Spleen (tissue), 11 donors: ENCODE results near the gene RTN4IP1. TPM values are rescaled to one million over a fixed set of nuclear protein-coding genes. Genes with fewer than 3 reads are reported as not detected.
A peak's percentile ranks its signal among the peaks of the same experiment; 100 is the strongest.

Source experiments
- DNase-seq: peaks from one replicate; pipeline ENCODE4 v3.0.0-alpha.2; 2020
- H3K27ac ChIP-seq, 8 donors: fragments of 200-600 bp; sonication (generic) in 7 of 8; 1 replicate in 4 of 8; 2 replicates in 4 of 8; pipeline versions ENCODE4 v1.5.0 to v1.8.0; 2016 to 2021; ENCODE audit warnings: inconsistent platforms in 4 of 8, mild to moderate bottlenecking in 4 of 8, moderate library complexity in 1 of 8
- H3K27me3 ChIP-seq, 7 donors: fragments of 200-600 bp; sonication (generic) in 6 of 7; replicated peaks in 1 of 7; 1 replicate in 4 of 7; 2 replicates in 3 of 7; pipeline versions ENCODE4 v1.5.0 to v1.8.0; 2016 to 2021; ENCODE audit warnings: inconsistent platforms in 3 of 7, mild to moderate bottlenecking in 1 of 7
- H3K36me3 ChIP-seq, 6 donors: fragments of 200-600 bp; sonication (generic) in 5 of 6; 1 replicate in 4 of 6; 2 replicates in 2 of 6; pipeline versions ENCODE4 v1.5.0 to v1.8.0; 2016 to 2021; ENCODE audit warnings: inconsistent platforms in 2 of 6
- H3K4me1 ChIP-seq, 6 donors: fragments of 200-600 bp; sonication (generic) in 5 of 6; 1 replicate in 3 of 6; 2 replicates in 3 of 6; pipeline versions ENCODE4 v1.5.0 to v1.8.0; 2016 to 2021; ENCODE audit warnings: inconsistent platforms in 3 of 6
- H3K4me3 ChIP-seq, 8 donors: fragments of 200-600 bp; sonication (generic) in 7 of 8; 1 replicate in 4 of 8; 2 replicates in 4 of 8; pipeline versions ENCODE4 v1.5.0 to v1.8.0; 2016 to 2021; ENCODE audit warnings: inconsistent platforms in 4 of 8, mild to moderate bottlenecking in 4 of 8, moderate library complexity in 2 of 8
- H3K9me3 ChIP-seq, 8 donors: fragments of 200-600 bp; sonication (generic) in 7 of 8; 1 replicate in 4 of 8; 2 replicates in 4 of 8; pipeline versions ENCODE4 v1.5.0 to v1.8.0; 2016 to 2021; ENCODE audit warnings: inconsistent platforms in 4 of 8
- POLR2A ChIP-seq, 3 donors: fragments of 450-650 bp; IDR thresholded peaks; one replicate each; pipeline ENCODE4 v1.5.1; 2017; ENCODE audit warnings: antibody characterized with exemption in 3 of 3, mild to moderate bottlenecking in 1 of 3
- POLR2AphosphoS5 ChIP-seq, 3 donors: sonication (generic); formaldehyde crosslinking; IDR thresholded peaks; one replicate each; pipeline ENCODE4 v1.5.1; 2017; ENCODE audit warnings: antibody characterized with exemption in 3 of 3
- WGBS, 5 donors: extraction: QIAGEN DNeasy Blood & Tissue Kit in 3 of 5; methylation state at CpG; one replicate each; pipeline versions ENCODE4 v1.1.5 to v1.1.7; 2013 to 2018; 5-methylcytosine and 5-hydroxymethylcytosine counted together
- intact Hi-C: fragments of 100-400 bp; cut with DNase I; formaldehyde crosslinking; loops from one replicate; pipeline ENCODE4 v1.15.0; 2023; ENCODE audit warnings: low total_unique reads
- polyA plus RNA-seq, 3 donors: library from polyadenylated mRNA; stranded (reverse); fragments of 200-250 nt; gene quantifications; one replicate each; pipeline ENCODE4 v1.2.1, GENCODE V29; 2013
- total RNA-seq, 7 donors: library from RNA; depleted of rRNA in 3 of 7; stranded (reverse); fragments of >200 nt in 3 of 7; fragmentation: NEBNext Ultra II Directional in 4 of 7; extraction: Animal tissue kit (Norgen Biotek cat#: 25700) in 4 of 7; gene quantifications; one replicate each; pipeline versions ENCODE4 v1.1.0 to v1.2.1, GENCODE V29; 2016 to 2021
- TF ChIP-seq, protein P1 (sequence below), 11 experiments: fragments of 200-600 bp in 7 of 11; fragments of 450-650 bp in 4 of 11; sonication (generic) in 4 of 11; IDR thresholded peaks in 8 of 11; conservative IDR thresholded peaks in 3 of 11; 1 replicate in 7 of 11; 2 replicates in 4 of 11; pipeline versions ENCODE4 v1.4.0 to v1.8.0; 2016 to 2021; ENCODE audit warnings: antibody characterized with exemption in 11 of 11, inconsistent platforms in 4 of 11, mild to moderate bottlenecking in 1 of 11
- donor health status: healthy with polysubstance abuse.
- donor health status: DM: no; HTN: no; CAD: no; lungs with moderate emphysema.
- donor health status: DM: no; HTN: no; CAD: no.
- donor health status: Bipolar disorder and iron deficiency.
- donor health status: healthy.
- donor health status: DM: no; HTN: no; CAD: no.
- donor health status: DM: yes; HTN: yes; CAD: no.

Gene RTN4IP1
- total and polyA plus RNA-seq, 10 donors = 3.9 to 9.1 (median 6.6) TPM

DNA sequence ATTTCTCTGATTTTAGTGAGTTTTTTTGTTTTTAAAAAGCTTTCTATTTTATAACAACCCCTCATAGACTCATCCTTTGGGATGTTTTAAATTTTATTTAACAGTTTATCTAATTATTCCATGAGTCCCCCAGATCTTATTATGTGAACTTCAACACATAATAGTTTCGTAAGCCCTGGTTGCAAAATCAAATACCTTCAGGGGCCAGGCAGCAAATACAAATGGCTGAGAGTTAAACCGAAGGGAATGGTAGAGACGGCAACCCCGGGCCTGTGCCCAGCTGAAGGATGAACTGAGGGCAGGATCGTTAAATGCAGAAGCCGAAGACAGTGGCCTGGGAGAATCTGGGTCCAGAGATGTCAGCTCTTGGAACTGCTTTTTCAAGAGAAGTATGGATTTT is 88.4 kb downstream of the RTN4IP1 start:
- H3K9me3 ChIP-seq = no peaks in the 10 kb centered on the region
- no peaks in the 10 kb centered on the region for H3K27me3 ChIP-seq
- no peak for DNase-seq
- H3K36me3 ChIP-seq = peaks cover 0 to 80% (median 23%) of the 10 kb centered on the region in 6 donors
- TF ChIP-seq, protein P1, sequence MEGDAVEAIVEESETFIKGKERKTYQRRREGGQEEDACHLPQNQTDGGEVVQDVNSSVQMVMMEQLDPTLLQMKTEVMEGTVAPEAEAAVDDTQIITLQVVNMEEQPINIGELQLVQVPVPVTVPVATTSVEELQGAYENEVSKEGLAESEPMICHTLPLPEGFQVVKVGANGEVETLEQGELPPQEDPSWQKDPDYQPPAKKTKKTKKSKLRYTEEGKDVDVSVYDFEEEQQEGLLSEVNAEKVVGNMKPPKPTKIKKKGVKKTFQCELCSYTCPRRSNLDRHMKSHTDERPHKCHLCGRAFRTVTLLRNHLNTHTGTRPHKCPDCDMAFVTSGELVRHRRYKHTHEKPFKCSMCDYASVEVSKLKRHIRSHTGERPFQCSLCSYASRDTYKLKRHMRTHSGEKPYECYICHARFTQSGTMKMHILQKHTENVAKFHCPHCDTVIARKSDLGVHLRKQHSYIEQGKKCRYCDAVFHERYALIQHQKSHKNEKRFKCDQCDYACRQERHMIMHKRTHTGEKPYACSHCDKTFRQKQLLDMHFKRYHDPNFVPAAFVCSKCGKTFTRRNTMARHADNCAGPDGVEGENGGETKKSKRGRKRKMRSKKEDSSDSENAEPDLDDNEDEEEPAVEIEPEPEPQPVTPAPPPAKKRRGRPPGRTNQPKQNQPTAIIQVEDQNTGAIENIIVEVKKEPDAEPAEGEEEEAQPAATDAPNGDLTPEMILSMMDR (IDR thresholded peaks at IDR 0.05 in 8 of 11, conservative IDR thresholded peaks at IDR 0.05 in 3 of 11) = no peak
- TF ChIP-seq POLR2AphosphoS5 (IDR thresholded peaks at IDR 0.05) (no peak), POLR2A (IDR thresholded peaks at IDR 0.05) (no peak)
- peaks cover 0 to 58% (median 32%) of the 10 kb centered on the region in 6 donors for H3K4me1 ChIP-seq
- intact Hi-C loops = no loop called here
- WGBS, 5 donors = 60 to 89% (median 79%) methylated on average over 6 of the region's 6 CpGs
- H3K27ac ChIP-seq = peak overlapping the region in 1 of 8 donors; percentile 44
- no peak overlapping the region for H3K4me3 ChIP-seq

DNA sequence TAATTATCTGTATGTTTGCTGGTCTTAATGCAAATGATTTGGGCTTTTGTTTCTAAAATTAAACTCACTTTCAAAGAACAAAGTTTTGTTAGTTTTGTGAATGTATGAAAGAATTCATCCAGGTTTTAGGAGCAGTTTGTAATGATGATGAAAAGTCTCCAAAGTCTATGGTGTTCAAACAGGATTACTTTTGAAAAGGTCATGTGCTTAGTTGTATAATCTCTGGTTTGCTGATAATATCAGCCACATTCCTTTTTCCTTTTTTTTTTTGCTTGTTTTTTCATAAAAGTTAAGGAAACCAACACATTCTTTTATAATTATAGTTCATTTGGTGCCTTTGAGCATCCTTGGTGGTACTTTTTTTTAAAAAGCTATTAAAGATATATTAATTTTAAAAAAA is 88.9 kb downstream of the RTN4IP1 start:
- H3K27ac ChIP-seq = peak overlapping the region in 3 of 8 donors; percentile 25 to 45 (median 44)
- peaks cover 0 to 76% (median 23%) of the 10 kb centered on the region in 6 donors for H3K36me3 ChIP-seq
- TF ChIP-seq POLR2A (IDR thresholded peaks at IDR 0.05) (no peak), POLR2AphosphoS5 (IDR thresholded peaks at IDR 0.05) (no peak)
- TF ChIP-seq, protein P1 (IDR thresholded peaks at IDR 0.05 in 8 of 11, conservative IDR thresholded peaks at IDR 0.05 in 3 of 11) = no peak
- no peaks in the 10 kb centered on the region for H3K9me3 ChIP-seq
- H3K4me1 ChIP-seq = peaks cover 0 to 54% (median 30%) of the 10 kb centered on the region in 6 donors
- H3K27me3 ChIP-seq = no peaks in the 10 kb centered on the region
- intact Hi-C loops = no loop called here
- DNase-seq = no peak
- no peak overlapping the region for H3K4me3 ChIP-seq

DNA sequence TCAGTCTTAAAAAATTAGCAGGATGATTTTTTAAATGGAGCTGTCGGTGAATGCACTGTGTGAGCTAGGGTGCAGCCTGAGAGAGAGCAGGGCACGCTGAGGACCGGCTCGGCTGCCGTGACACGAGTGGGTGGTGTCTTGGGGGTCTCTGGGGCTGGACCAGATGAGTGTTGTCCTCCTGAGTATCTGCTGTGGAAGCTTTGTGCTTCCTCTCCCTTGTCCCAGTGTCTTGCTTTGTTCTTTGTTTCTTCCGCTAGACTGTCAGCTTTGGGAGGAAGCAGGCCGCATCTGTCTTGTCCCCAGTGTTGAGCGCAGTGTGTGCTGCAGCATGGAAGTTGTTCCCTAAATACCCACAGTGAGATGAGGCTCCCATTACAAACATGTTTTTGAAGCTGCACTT is 89.4 kb downstream of the RTN4IP1 start:
- peaks cover 0 to 76% (median 23%) of the 10 kb centered on the region in 6 donors for H3K36me3 ChIP-seq
- TF ChIP-seq, protein P1 (IDR thresholded peaks at IDR 0.05 in 8 of 11, conservative IDR thresholded peaks at IDR 0.05 in 3 of 11) = no peak
- TF ChIP-seq POLR2A (IDR thresholded peaks at IDR 0.05) (no peak), POLR2AphosphoS5 (IDR thresholded peaks at IDR 0.05) (peak in 1 of 3 donors; percentile 30)
- intact Hi-C loops = no loop called here
- H3K4me1 ChIP-seq = peaks cover 0 to 54% (median 31%) of the 10 kb centered on the region in 6 donors
- no peak overlapping the region for H3K4me3 ChIP-seq
- DNase-seq = no peak
- H3K27ac ChIP-seq = peak overlapping the region in 3 of 8 donors; percentile 25 to 45 (median 44)
- WGBS, 5 donors = 52 to 80% (median 71%) methylated on average over 9 of the region's 9 CpGs
- H3K9me3 ChIP-seq = no peaks in the 10 kb centered on the region
- H3K27me3 ChIP-seq = no peaks in the 10 kb centered on the region

DNA sequence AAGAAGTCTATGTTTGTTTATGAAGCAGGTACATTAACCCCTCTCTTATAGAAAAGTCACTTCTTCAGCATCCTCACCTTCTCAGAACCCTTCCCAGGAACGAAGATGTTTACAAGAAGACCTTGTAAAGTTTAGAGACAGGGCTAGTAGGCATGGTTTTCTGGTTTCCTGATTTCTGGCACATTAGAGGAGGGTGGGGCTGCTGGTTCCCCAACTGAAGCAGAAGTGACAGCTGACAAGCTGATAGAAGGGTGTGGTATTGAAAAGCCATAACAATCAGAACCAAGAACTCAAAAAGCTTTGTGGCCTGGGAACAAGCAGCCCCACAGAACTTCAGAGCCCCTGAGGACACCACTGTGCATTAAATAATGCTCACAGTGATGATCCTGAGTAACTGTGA is 91.2 kb downstream of the RTN4IP1 start:
- WGBS, 5 donors = 21 to 44% (median 39%) methylated on average over 1 of the region's 1 CpG

More for the DNA sequence above, 91.2 kb downstream of the RTN4IP1 start:
- H3K4me1 ChIP-seq = peaks cover 0 to 72% (median 35%) of the 10 kb centered on the region in 6 donors
- TF ChIP-seq, protein P1 (IDR thresholded peaks at IDR 0.05 in 8 of 11, conservative IDR thresholded peaks at IDR 0.05 in 3 of 11) = no peak
- no peak for TF ChIP-seq POLR2AphosphoS5 (IDR thresholded peaks at IDR 0.05)
- TF ChIP-seq POLR2A (IDR thresholded peaks at IDR 0.05) = no peak
- no peak for DNase-seq
- intact Hi-C loops = no loop called here
- peak overlapping the region in 6 of 8 donors; percentile 27 to 76 (median 57) for H3K27ac ChIP-seq
- H3K9me3 ChIP-seq = no peaks in the 10 kb centered on the region
- H3K36me3 ChIP-seq = peaks cover 0 to 76% (median 12%) of the 10 kb centered on the region in 6 donors
- H3K4me3 ChIP-seq = no peak overlapping the region
- no peaks in the 10 kb centered on the region for H3K27me3 ChIP-seq
